Epithelial cell of esophagus (primary cell): Measurements from ENCODE around the gene ABCD1.

Experiments
- DNase-seq: peaks from one replicate; pipeline ENCODE4 v3.0.0; 2010; ENCODE audit warnings: low read depth
- H3K4me3 ChIP-seq: 2 replicates; pipeline ENCODE4 v1.5.1; 2011; ENCODE audit warnings: mild to moderate bottlenecking, low read length, control low read depth
- CTCF ChIP-seq: IDR thresholded peaks from 2 replicates; pipeline ENCODE4 v1.5.1; 2011; ENCODE audit warnings: low read depth, mild to moderate bottlenecking, low read length, control low read depth, inconsistent platforms; ENCODE audit not compliant: insufficient read depth; ENCODE audit errors: missing control alignments

The ABCD1 gene

GRCh38 chrX:153782313-153782712 is 57.7 kb downstream of the ABCD1 start:
- H3K4me3 ChIP-seq: no peak overlapping the region
- peak; percentile 17 for TF ChIP-seq CTCF
- DNase-seq: no peak

GRCh38 chrX:153782871-153783270 is 58.2 kb downstream of the ABCD1 start:
- no peak for TF ChIP-seq CTCF
- H3K4me3 ChIP-seq: no peak overlapping the region
- no peak for DNase-seq

DNA sequence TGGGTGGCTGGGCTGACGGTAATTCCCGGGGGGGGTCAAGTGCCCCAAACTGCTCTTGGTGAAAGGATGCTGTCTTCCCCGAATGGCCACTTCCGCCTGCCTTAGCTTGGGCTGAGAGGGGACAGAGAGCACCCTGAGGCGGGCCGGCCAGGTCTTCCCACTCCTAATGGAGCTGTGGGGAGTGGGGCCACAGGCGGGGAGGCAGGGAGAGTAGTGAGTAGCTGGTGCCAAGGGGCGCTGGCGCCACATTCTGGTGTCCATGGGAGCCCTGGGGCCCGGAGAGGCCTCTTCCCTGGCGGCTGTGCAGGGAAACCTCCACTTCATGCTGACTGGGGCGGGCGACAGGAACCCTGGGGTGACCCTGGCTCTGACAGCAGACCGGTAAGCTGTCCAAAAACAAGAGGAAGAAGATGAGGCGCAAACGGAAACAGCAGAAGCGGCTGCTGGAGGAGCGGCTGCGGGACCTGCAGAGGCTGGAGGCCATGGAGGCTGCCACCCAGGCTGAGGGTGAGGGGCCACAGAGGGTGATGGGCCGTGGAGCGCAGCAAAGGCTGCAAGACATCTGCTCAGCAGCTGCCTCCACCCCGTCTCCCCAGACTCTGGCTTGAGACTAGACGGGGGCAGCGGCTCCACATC is 58.8 kb downstream of the ABCD1 start:
- DNase-seq: no peak
- H3K4me3 ChIP-seq: no peak overlapping the region
- no peak for TF ChIP-seq CTCF

DNA sequence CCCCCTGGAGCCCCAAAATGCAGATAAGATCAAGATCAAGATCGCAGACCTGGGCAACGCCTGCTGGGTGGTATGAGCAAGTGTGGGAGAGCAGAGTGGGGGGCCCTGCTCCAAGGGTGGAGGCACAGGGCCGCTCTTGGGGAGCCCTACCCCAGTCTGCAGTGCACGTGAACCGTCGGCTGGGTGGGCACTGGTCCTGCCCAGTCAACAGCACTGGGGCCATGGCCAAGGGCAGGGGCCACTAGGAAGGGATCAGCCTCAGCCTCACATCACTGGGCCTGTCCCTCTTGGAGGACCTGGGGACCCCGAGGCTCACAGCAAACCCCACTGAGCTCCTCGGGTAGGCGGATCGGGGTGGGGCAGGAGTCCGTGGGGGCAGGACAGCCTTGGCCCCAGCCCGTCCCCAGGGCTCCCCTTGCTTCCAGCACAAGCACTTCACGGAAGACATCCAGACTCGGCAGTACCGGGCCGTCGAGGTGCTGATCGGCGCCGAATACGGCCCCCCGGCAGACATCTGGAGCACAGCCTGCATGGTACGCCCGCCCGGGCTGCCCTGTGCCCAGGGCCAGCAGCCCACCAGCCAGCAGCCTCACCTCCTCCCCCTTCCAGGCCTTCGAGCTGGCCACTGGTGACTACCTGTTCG is 59.8 kb downstream of the ABCD1 start:
- no peak overlapping the region for H3K4me3 ChIP-seq
- DNase-seq: no peak
- no peak for TF ChIP-seq CTCF

DNA sequence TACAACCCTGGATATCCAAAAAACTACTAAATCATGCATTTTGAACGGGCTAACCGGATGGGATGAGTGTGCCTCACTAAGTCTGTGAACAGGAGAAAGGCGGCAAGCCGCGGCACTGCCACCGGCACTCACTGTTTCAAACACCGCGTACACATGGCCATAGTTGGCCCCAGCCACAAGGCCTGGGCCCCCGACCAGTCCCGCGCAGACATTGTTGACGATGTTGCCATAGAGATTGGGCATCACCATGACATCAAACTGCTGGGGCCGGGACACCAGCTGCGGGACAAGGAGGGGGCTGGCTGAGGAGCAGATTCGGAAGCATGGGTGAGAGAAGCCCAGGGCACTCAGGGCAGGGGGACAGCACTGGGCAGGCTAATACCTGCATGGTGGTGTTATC is 62.0 kb downstream of the ABCD1 start:
- no peak for DNase-seq
- no peak overlapping the region for H3K4me3 ChIP-seq
- TF ChIP-seq CTCF: no peak

DNA sequence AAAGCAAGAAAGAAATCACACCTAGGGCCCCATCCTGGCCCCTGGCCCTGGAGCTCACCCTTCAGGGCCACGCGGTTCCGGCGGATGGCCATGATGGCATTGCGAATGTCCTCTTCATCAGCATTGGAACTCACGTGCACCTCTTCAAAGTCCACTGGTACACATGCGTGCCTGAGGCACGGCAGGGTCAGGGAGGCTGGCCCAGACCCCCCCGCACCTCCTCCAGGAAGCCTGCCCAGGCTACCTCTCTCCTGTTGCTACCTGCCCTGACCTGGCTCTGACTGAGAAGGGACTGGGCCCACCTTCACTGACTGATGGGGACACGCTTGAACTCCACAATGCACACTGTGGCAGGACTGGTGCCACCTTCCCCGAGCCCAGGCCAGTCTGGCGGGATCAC is 65.0 kb downstream of the ABCD1 start:
- no peak for DNase-seq
- no peak for TF ChIP-seq CTCF
- H3K4me3 ChIP-seq: no peak overlapping the region

DNA sequence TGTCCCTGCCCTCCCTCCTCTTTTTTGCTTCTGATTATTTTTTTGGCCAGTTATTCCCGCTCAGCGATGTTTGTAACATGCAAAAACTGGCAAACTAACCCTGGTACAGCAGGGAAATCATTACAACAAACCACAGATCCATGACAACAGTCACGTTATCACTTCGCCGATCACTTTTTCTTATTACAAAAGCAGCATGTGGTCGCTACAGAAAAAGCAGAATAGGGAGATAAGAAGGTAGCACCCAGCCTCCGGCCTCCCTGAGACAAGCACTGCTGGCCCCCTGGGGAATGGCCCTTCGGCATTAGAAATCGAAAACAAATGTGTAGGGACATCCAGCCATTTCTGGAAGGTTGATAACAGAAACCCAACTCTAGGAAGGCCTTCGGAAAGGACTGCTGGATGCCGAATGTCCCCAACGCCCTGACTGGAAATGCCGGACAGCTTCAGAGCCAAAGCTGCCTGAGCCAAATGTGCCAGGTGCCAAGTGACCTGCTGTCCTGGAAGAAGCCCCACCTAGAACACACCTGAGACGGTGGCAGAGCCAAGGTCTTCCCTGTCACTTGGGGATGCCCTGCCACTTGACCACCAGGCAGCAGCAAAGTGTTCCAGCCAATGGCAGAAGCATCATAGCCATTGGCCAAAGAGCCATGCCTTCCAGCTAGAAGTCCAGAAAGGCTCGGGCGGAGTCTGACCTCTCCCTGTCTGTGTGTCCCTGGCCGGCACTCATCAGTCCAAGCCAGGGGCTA is 66.6 kb downstream of the ABCD1 start:
- no peak for TF ChIP-seq CTCF
- H3K4me3 ChIP-seq: no peak overlapping the region
- DNase-seq: no peak
